C4-2B (cell line): ENCODE results near the gene RPH3AL.

Experiments
- CTCF ChIP-seq: fragments of 450-650 bp; conservative IDR thresholded peaks from 2 replicates; pipeline ENCODE4 v1.5.1; 2017; ENCODE audit warnings: mild to moderate bottlenecking
- ZFX ChIP-seq: fragments of 450-650 bp; IDR thresholded peaks from 2 replicates; pipeline ENCODE4 v1.6.1; 2017

GRCh38 chr17:327296-327695 lies 25.3 kb downstream of the RPH3AL start:
- no peak for TF ChIP-seq CTCF
- no peak for TF ChIP-seq ZFX
